IMR-90 (cell line): ENCODE data around the gene WBP11. TPM values are rescaled to one million over a fixed set of nuclear protein-coding genes. Genes with fewer than 3 reads are reported as not detected.
A peak's percentile ranks its signal among the peaks of the same experiment; 100 is the strongest.

ENCODE experiments used
- ATAC-seq: fragments of 200-7000 bp; cut with Tn5 transposase; 2 replicates; pipeline ENCODE4 v1.9.1; 2020; ENCODE audit warnings: low read depth, mild to moderate bottlenecking, moderate library complexity
- BruUV-seq: library from RNA; stranded (reverse); fragments of 400-500 nt; replicated peaks from 2 replicates; lab custom pipeline; 2021; lab: Mats Ljungman, UMichigan
- CTCF ChIA-PET: fragments of 300-600 bp; formaldehyde crosslinking; extraction: SDS; loops from one replicate; lab custom pipeline; 2021; ENCODE audit warnings: antibody characterized with exemption; lab: Yijun Ruan, JAX
- POLR2A ChIA-PET: fragments of 300-600 bp; sonication (Branson Sonifier 250); formaldehyde crosslinking; loops from one replicate; lab custom pipeline; 2022; ENCODE audit warnings: antibody characterized with exemption; ENCODE audit not compliant: unreplicated experiment; lab: Charles Lee
- DNase-seq: peaks from one replicate; pipeline ENCODE4 v3.0.0; 2013
- H2AFZ ChIP-seq: replicated peaks from 2 replicates; pipeline ENCODE3; 2013; ENCODE audit warnings: low read length, mild to moderate bottlenecking; ENCODE audit not compliant: poor library complexity
- H2AK5ac ChIP-seq: 2 replicates; pipeline ENCODE4 v1.6.1; 2013; ENCODE audit warnings: low read depth, low read length, inconsistent platforms
- H2AK9ac ChIP-seq: replicated peaks from 2 replicates; pipeline ENCODE3; 2013; ENCODE audit warnings: mild to moderate bottlenecking, low read depth, low read length, moderate library complexity; ENCODE audit not compliant: poor library complexity
- H2BK120ac ChIP-seq: 2 replicates; pipeline ENCODE4 v1.6.1; 2013; ENCODE audit warnings: low read depth, low read length, inconsistent platforms
- H2BK15ac ChIP-seq: 3 replicates; pipeline ENCODE4 v1.6.1; 2013; ENCODE audit warnings: low read depth, low read length, inconsistent platforms
- H2BK20ac ChIP-seq: 2 replicates; pipeline ENCODE4 v1.6.1; 2013; ENCODE audit warnings: low read depth, mild to moderate bottlenecking, inconsistent platforms, low read length, moderate library complexity
- H2BK5ac ChIP-seq: 2 replicates; pipeline ENCODE4 v1.6.1; 2013; ENCODE audit warnings: mild to moderate bottlenecking, low read depth, low read length, inconsistent platforms; ENCODE audit not compliant: poor library complexity, severe bottlenecking
- H3K14ac ChIP-seq: replicated peaks from 2 replicates; pipeline ENCODE4 v1.6.1; 2013; ENCODE audit warnings: low read depth, low read length, inconsistent platforms
- H3K18ac ChIP-seq: 2 replicates; pipeline ENCODE4 v1.6.1; 2013; ENCODE audit warnings: low read depth, low read length, control low read depth
- H3K23ac ChIP-seq: 2 replicates; pipeline ENCODE4 v1.6.1; 2013; ENCODE audit warnings: low read depth, low read length, inconsistent platforms
- H3K27ac ChIP-seq: 2 replicates; pipeline ENCODE4 v1.5.1; 2013; ENCODE audit warnings: mild to moderate bottlenecking, control low read depth, low read length; ENCODE audit not compliant: insufficient read depth
- H3K27me3 ChIP-seq: 2 replicates; pipeline ENCODE4 v1.6.1; 2013; ENCODE audit warnings: low read length; ENCODE audit not compliant: control insufficient read depth, insufficient read depth
- H3K36me3 ChIP-seq: 2 replicates; pipeline ENCODE4 v1.6.1; 2013; ENCODE audit warnings: low read length, mixed read lengths; ENCODE audit not compliant: control insufficient read depth, insufficient read depth
- H3K4ac ChIP-seq: 2 replicates; pipeline ENCODE4 v1.6.1; 2013; ENCODE audit warnings: low read depth, low read length, inconsistent platforms
- H3K4me1 ChIP-seq: 2 replicates; pipeline ENCODE4 v1.6.1; 2013; ENCODE audit warnings: low read length, mixed read lengths; ENCODE audit not compliant: control insufficient read depth, insufficient read depth
- H3K4me2 ChIP-seq: 2 replicates; pipeline ENCODE4 v1.6.1; 2013; ENCODE audit warnings: low read depth, mild to moderate bottlenecking, control low read depth, low read length, moderate library complexity
- H3K4me3 ChIP-seq: 2 replicates; pipeline ENCODE4 v1.5.1; 2013; ENCODE audit warnings: low read depth, mild to moderate bottlenecking, control low read depth, low read length, moderate library complexity; ENCODE audit not compliant: insufficient read depth
- H3K56ac ChIP-seq: 2 replicates; pipeline ENCODE4 v1.6.1; 2013; ENCODE audit warnings: low read length, inconsistent platforms; ENCODE audit not compliant: insufficient read depth; ENCODE audit errors: extremely low read depth
- H3K79me1 ChIP-seq, 2 experiments: 2 replicates each; pipeline ENCODE4 v1.6.1; 2013; ENCODE audit warnings: low read length in 2 of 2, inconsistent platforms in 1 of 2, low read depth in 1 of 2
- H3K9ac ChIP-seq: 2 replicates; pipeline ENCODE4 v1.6.1; 2013; ENCODE audit warnings: low read depth, low read length, control low read depth
- H3K9me1 ChIP-seq: 2 replicates; pipeline ENCODE4 v1.6.1; 2013; ENCODE audit warnings: low read length, inconsistent platforms; ENCODE audit not compliant: insufficient read depth
- H3K9me3 ChIP-seq: 2 replicates; pipeline ENCODE4 v1.6.1; 2013; ENCODE audit warnings: low read length; ENCODE audit not compliant: control insufficient read depth, insufficient read depth
- H4K20me1 ChIP-seq: 2 replicates; pipeline ENCODE4 v1.6.1; 2013; ENCODE audit warnings: low read length, inconsistent platforms; ENCODE audit not compliant: insufficient read depth
- H4K5ac ChIP-seq: 2 replicates; pipeline ENCODE4 v1.6.1; 2013; ENCODE audit warnings: mild to moderate bottlenecking, low read depth, low read length, control low read depth
- H4K8ac ChIP-seq, 2 experiments: 2 replicates each; pipeline ENCODE4 v1.6.1; 2013; ENCODE audit warnings: low read depth in 2 of 2, low read length in 2 of 2, control low read depth in 1 of 2, inconsistent platforms in 1 of 2
- H4K91ac ChIP-seq: 2 replicates; pipeline ENCODE4 v1.6.1; 2013; ENCODE audit warnings: low read depth, low read length, inconsistent platforms; ENCODE audit not compliant: insufficient read depth
- CEBPB ChIP-seq: IDR thresholded peaks from 2 replicates; pipeline ENCODE4 v1.6.1; 2012; ENCODE audit warnings: low read depth, low read length, improper control_type of control experiment
- CHD1 ChIP-seq: IDR thresholded peaks from 2 replicates; pipeline ENCODE4 v1.6.1; 2012; ENCODE audit warnings: low read depth, low read length, improper control_type of control experiment
- ELK1 ChIP-seq: fragments of 150-350 bp; IDR thresholded peaks from 2 replicates; pipeline ENCODE4 v1.6.1; 2016; ENCODE audit warnings: low read depth, mild to moderate bottlenecking, low read length, moderate library complexity, borderline replicate concordance
- FOS ChIP-seq: fragments of 150-350 bp; IDR thresholded peaks from 2 replicates; pipeline ENCODE4 v1.6.1; 2016; ENCODE audit warnings: low read depth, low read length
- MAFK ChIP-seq: IDR thresholded peaks from 2 replicates; pipeline ENCODE4 v1.6.1; 2012; ENCODE audit warnings: low read depth, low read length, improper control_type of control experiment
- RAD21 ChIP-seq: IDR thresholded peaks from 2 replicates; pipeline ENCODE4 v1.6.1; 2012; ENCODE audit warnings: low read length, improper control_type of control experiment
- RCOR1 ChIP-seq: IDR thresholded peaks from 2 replicates; pipeline ENCODE4 v1.6.1; 2012; ENCODE audit warnings: mild to moderate bottlenecking, low read length, improper control_type of control experiment; ENCODE audit not compliant: insufficient replicate concordance
- WGBS, 2 experiments: methylation state at CpG; one replicate each; pipeline versions ENCODE4 v1.1.5 to v1.1.7; 2013; ENCODE audit warnings: missing lambda C conversion rate in 2 of 2; ENCODE audit not compliant: insufficient read length in 1 of 2; ENCODE audit errors: extremely low coverage in 2 of 2; 5-methylcytosine and 5-hydroxymethylcytosine counted together
- dilution Hi-C: fragments of 300-500 bp; cut with HindIII; formaldehyde crosslinking; loops from one replicate; pipeline ENCODE4 v1.14.3; 2018; ENCODE audit warnings: low sequenced_read_pairs; ENCODE audit not compliant: unreplicated experiment
- in situ Hi-C: fragments of 300-500 bp; cut with MboI; formaldehyde crosslinking; loops from 3 replicates; pipeline ENCODE4 v1.14.3; 2019; ENCODE audit warnings: low sequenced_read_pairs, inconsistent platforms, mixed read lengths
- intact Hi-C: fragments of 100-400 bp; cut with micrococcal nuclease; formaldehyde crosslinking; loops from 2 replicates; pipeline ENCODE4 v1.10.0; 2022
- polyA plus RNA-seq, 3 experiments: library from polyadenylated mRNA; depleted of rRNA; stranded (reverse); fragments of >200 nt; gene quantifications; 2 replicates each; pipeline ENCODE4 v1.2.3, GENCODE V29; 2012; ENCODE audit warnings: low replicate concordance in 1 of 3
- total RNA-seq: library from RNA; depleted of rRNA; stranded (reverse); fragments of >200 nt; gene quantifications from 2 replicates; pipeline ENCODE4 v1.2.3, GENCODE V29; 2012

Gene WBP11
- total and polyA plus RNA-seq, 2 of the 4 experiments (the other 2 are of a cell fraction): 2.5 to 18.3 TPM

GRCh38 chr12:14802721-14803010 lies 612 bp downstream of the WBP11 start:
- no peak overlapping the region for H2BK15ac ChIP-seq
- WGBS, 2 experiments: 0% methylated on average over 4 of the region's 7 CpGs; no CpG with 5 or more reads in 1 of the 2 experiments
- 0 out of 2 replicates have a peak overlapping the region, but pooled peaks have one; percentile 13 for H2AK5ac ChIP-seq
- no peak for ATAC-seq
- H2BK20ac ChIP-seq: no peak overlapping the region
- peak overlapping the region; percentile 89 for H2AFZ ChIP-seq
- peak overlapping the region; percentile 65; the same call in 1 of the 2 replicates for H3K23ac ChIP-seq
- peak overlapping the region; percentile 92 for H3K4me3 ChIP-seq
- ChIA-PET POLR2A (no interaction called here), CTCF (interaction anchor here (0.7 to 0.8 kb wide), 2 partner anchors 9 to 12 kb away, joined by 3 to 4 read pairs; no protein-coding TSS in a partner anchor)
- H3K9me1 ChIP-seq: no peaks in the 10 kb centered on the region
- no peaks in the 10 kb centered on the region for H3K27me3 ChIP-seq
- intact Hi-C loops: loop anchor here (1.0 to 2.0 kb wide), 2 partner anchors 28 to 34 kb away; a partner anchor contains a TSS
- H3K4me1 ChIP-seq: no peaks in the 10 kb centered on the region
- no peak overlapping the region for H4K91ac ChIP-seq
- no peak overlapping the region for H3K18ac ChIP-seq
- peaks cover 5% of the 10 kb centered on the region for H3K36me3 ChIP-seq
- dilution Hi-C loops: no loop called here
- H2BK5ac ChIP-seq: peak overlapping the region; percentile 25
- TF ChIP-seq CHD1 (no peak), MAFK (no peak), CEBPB (no peak), ELK1 (no peak), RAD21 (no peak), FOS (no peak), RCOR1 (no peak)
- BruUV-seq: no TSS peak
- no peak for DNase-seq
- H3K4ac ChIP-seq: peak overlapping the region; percentile 49
- H2BK120ac ChIP-seq: no peak overlapping the region
- in situ Hi-C loops: no loop called here
- peak overlapping the region; percentile 57; the same call in 1 of the 2 replicates for H3K56ac ChIP-seq
- H4K5ac ChIP-seq: peak overlapping the region; percentile 33
- H4K8ac ChIP-seq: peak overlapping the region; percentile 20 to 72; a peak in 2 of 4 replicates
- H3K9me3 ChIP-seq: no peaks in the 10 kb centered on the region
- peak overlapping the region; percentile 31 for H2AK9ac ChIP-seq
- peak overlapping the region; percentile 82 for H3K27ac ChIP-seq
- H3K9ac ChIP-seq: peak overlapping the region; percentile 74
- H3K14ac ChIP-seq: peak overlapping the region; percentile 28; the same call in 1 of the 2 replicates
- H3K4me2 ChIP-seq: peak overlapping the region; percentile 95
- H4K20me1 ChIP-seq: no peaks in the 10 kb centered on the region
- H3K79me1 ChIP-seq: peaks cover 4 to 13% of the 10 kb centered on the region in 2 experiments; a peak in 3 of 4 replicates
